Measurements from ENCODE around the gene DNAH8. TPM values are rescaled to one million over a fixed set of nuclear protein-coding genes. Genes with fewer than 3 reads are reported as not detected.

The DNAH8 gene
- total and polyA plus RNA-seq, 11 donors = 0.02 to 0.50 (median 0.02) TPM; not detected in 8

DNA sequence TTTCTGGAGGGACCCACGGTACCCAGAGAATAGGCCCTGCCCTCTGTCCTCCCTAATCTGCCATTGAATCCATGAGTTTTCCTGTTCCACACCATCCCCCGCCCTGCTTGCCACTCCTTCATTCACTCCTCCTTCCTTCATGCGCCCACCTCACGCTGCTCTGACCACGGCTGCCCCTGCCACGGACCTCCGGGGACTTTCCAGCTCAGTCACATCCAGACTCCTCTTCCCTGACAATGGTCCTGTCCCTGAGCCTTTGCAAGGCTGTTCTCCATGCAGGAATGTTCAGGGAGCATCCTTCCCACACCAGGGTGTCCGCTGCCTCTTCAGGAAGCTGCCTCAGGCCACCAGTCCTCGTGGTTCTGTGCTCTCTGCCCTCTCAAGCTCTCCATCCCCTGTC is 359.4 kb downstream of the DNAH8 start:
- Histone ChIP-seq H3K27me3 (peaks cover 0 to 4% (median 0%) of the 10 kb centered on the region in 9 donors), H3K27ac (no peak overlapping the region), H3K36me3 (no peaks in the 10 kb centered on the region), H3K9me3 (no peaks in the 10 kb centered on the region), H3K4me3 (no peak overlapping the region), H3K4me1 (no peaks in the 10 kb centered on the region)
- intact Hi-C loops (cut with DNase I) = no loop called here
- DNase-seq (no peak), ATAC-seq (no peak)
- WGBS, 4 donors = 76 to 85% (median 80%) methylated on average over 9 of the region's 9 CpGs
- TF ChIP-seq, protein P1, sequence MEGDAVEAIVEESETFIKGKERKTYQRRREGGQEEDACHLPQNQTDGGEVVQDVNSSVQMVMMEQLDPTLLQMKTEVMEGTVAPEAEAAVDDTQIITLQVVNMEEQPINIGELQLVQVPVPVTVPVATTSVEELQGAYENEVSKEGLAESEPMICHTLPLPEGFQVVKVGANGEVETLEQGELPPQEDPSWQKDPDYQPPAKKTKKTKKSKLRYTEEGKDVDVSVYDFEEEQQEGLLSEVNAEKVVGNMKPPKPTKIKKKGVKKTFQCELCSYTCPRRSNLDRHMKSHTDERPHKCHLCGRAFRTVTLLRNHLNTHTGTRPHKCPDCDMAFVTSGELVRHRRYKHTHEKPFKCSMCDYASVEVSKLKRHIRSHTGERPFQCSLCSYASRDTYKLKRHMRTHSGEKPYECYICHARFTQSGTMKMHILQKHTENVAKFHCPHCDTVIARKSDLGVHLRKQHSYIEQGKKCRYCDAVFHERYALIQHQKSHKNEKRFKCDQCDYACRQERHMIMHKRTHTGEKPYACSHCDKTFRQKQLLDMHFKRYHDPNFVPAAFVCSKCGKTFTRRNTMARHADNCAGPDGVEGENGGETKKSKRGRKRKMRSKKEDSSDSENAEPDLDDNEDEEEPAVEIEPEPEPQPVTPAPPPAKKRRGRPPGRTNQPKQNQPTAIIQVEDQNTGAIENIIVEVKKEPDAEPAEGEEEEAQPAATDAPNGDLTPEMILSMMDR (IDR thresholded peaks at IDR 0.05) = no peak
- no peak for TF ChIP-seq POLR2A (IDR thresholded peaks at IDR 0.05)

GRCh38 chr6:39075010-39075686 is 360.0 kb downstream of the DNAH8 start:
- no peaks in the 10 kb centered on the region for H3K9me3 ChIP-seq
- TF ChIP-seq POLR2A (IDR thresholded peaks at IDR 0.05) = no peak
- intact Hi-C loops (cut with DNase I) = no loop called here
- no peaks in the 10 kb centered on the region for H3K36me3 ChIP-seq
- no peak for DNase-seq
- peaks cover 0 to 4% (median 0%) of the 10 kb centered on the region in 9 donors for H3K27me3 ChIP-seq
- H3K27ac ChIP-seq = no peak overlapping the region
- no peak for ATAC-seq
- H3K4me1 ChIP-seq = no peaks in the 10 kb centered on the region
- WGBS, 4 donors = 60 to 70% (median 63%) methylated on average over 12 of the region's 12 CpGs
- no peak overlapping the region for H3K4me3 ChIP-seq

GRCh38 chr6:39075807-39076622 is 360.9 kb downstream of the DNAH8 start:
- no peak for ATAC-seq
- H3K36me3 ChIP-seq = no peaks in the 10 kb centered on the region
- H3K27me3 ChIP-seq = peaks cover 0 to 4% (median 0%) of the 10 kb centered on the region in 9 donors
- no peaks in the 10 kb centered on the region for H3K9me3 ChIP-seq
- intact Hi-C loops (cut with DNase I) = no loop called here
- TF ChIP-seq, protein P1 (IDR thresholded peaks at IDR 0.05) = no peak
- TF ChIP-seq POLR2A (IDR thresholded peaks at IDR 0.05) = no peak
- no peak overlapping the region for H3K4me3 ChIP-seq
- 70 to 80% (median 74%) methylated on average over 11 of the region's 11 CpGs for WGBS, 4 donors
- H3K27ac ChIP-seq = no peak overlapping the region
- no peak for DNase-seq
- H3K4me1 ChIP-seq = no peaks in the 10 kb centered on the region

DNA sequence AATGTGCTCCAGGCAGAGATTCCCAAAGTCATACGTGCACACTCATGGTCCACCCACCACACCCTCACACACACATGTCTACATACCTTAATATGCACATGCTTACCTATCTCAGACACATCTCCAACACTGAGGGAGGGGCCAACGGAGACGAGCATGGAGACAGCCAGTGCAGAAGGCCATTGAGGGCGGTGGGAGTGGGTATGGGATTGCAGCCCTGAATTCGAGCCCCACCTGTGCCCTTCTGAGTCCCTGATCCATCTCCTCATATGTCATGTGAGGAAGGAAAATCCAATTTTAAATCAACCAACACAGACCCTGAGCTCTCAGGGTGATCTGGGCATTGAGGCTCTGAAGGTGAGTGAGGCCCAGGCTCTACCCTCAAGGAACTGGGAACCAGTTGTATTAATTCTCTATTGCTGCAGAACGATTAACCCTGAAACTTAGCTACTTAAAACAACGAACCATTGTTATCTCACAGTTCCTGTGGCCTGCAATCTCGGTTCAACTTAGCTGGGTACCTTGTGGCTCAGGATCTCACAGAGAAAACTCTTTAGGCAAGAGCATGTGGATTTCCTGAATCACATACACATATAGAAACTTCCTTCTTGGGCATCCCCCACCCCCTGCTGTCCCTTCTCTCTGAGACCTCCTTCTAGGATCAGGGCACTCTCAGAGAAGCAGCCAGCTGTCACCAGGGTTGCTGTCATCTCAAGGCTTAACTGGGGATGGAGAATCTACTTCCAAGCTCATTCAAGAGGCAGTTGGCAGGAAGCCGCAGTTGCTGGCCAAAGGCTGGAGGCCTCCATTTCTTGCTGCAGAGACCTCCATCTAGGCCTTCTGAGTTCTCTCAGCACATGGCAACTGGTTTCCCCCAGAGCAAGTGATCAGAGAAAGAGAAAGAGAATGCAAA is 361.8 kb downstream of the DNAH8 start:
- no peak overlapping the region for H3K4me3 ChIP-seq
- peaks cover 0 to 4% (median 0%) of the 10 kb centered on the region in 9 donors for H3K27me3 ChIP-seq
- no peak overlapping the region for H3K27ac ChIP-seq
- H3K9me3 ChIP-seq = no peaks in the 10 kb centered on the region
- TF ChIP-seq POLR2A (IDR thresholded peaks at IDR 0.05) = no peak
- DNase-seq = no peak
- WGBS, 4 donors = 66 to 83% (median 76%) methylated on average over 9 of the region's 9 CpGs
- intact Hi-C loops (cut with DNase I) = no loop called here
- ATAC-seq = no peak
- H3K36me3 ChIP-seq = no peaks in the 10 kb centered on the region
- H3K4me1 ChIP-seq = no peaks in the 10 kb centered on the region
